Activated CD4-positive, alpha-beta T cell treated with anti-CD3 and anti-CD28 coated beads, Interleukin-10, Interleukin-2, amounts not matched to agents 100 ng/mL and 50 ng/mL, durations not matched to agents 16 hours and 8 hours (primary cell): ENCODE results near the gene DBNDD1.
"Not testable (repeated sequence)": the region's sequence is repeated elsewhere in the genome, so short reads cannot be mapped to it uniquely, and the experiment has no call there.

Source experiments
- DNase-seq: peaks from one replicate; pipeline ENCODE4 v3.0.0-alpha.2; 2020

The DBNDD1 gene

GRCh38 chr16:90010676-90011507 lies 8.4 kb downstream of the DBNDD1 start:
- no peak for DNase-seq

GRCh38 chr16:90009172-90009899 lies 9.9 kb downstream of the DBNDD1 start:
- no peak for DNase-seq

- peak; percentile 78 for DNase-seq
These were observed 10.5 kb downstream of the DBNDD1 start for GRCh38 chr16:90008708-90009145.

- DNase-seq, result not testable (repeated sequence)
These were observed 11.5 kb downstream of the DBNDD1 start for GRCh38 chr16:90007635-90008234.

GRCh38 chr16:90007015-90007414 lies 12.2 kb downstream of the DBNDD1 start:
- no peak for DNase-seq

- DNase-seq, result no peak
These were observed 13.1 kb downstream of the DBNDD1 start for GRCh38 chr16:90005956-90006663.

GRCh38 chr16:90004577-90004976 lies 14.7 kb downstream of the DBNDD1 start:
- DNase-seq, result no peak

- no peak for DNase-seq
These were observed 16.5 kb downstream of the DBNDD1 start for GRCh38 chr16:90002759-90003158.

- DNase-seq, result no peak
These were observed 17.3 kb downstream of the DBNDD1 start for GRCh38 chr16:90001761-90002503.

- no peak for DNase-seq
These were observed 18.4 kb downstream of the DBNDD1 start for GRCh38 chr16:90000733-90001427.

GRCh38 chr16:89999831-90000574 lies 19.3 kb downstream of the DBNDD1 start:
- no peak for DNase-seq

GRCh38 chr16:89996178-89996489 lies 23.1 kb downstream of the DBNDD1 start:
- DNase-seq, result no peak

- DNase-seq, result peak; percentile 71
These were observed 23.6 kb downstream of the DBNDD1 start for GRCh38 chr16:89995475-89996177.

- peak; percentile 71 for DNase-seq
These were observed 24.4 kb downstream of the DBNDD1 start for GRCh38 chr16:89994721-89995474.

GRCh38 chr16:89994389-89994720 lies 24.9 kb downstream of the DBNDD1 start:
- DNase-seq, result no peak

GRCh38 chr16:89993971-89994370 lies 25.3 kb downstream of the DBNDD1 start:
- DNase-seq, result no peak

- no peak for DNase-seq
These were observed 25.9 kb downstream of the DBNDD1 start for GRCh38 chr16:89993377-89993776.

- no peak for DNase-seq
These were observed 28.5 kb downstream of the DBNDD1 start for GRCh38 chr16:89990799-89991198.

GRCh38 chr16:89988951-89989350 lies 30.3 kb downstream of the DBNDD1 start:
- no peak for DNase-seq

- DNase-seq, result no peak
These were observed 32.1 kb downstream of the DBNDD1 start for GRCh38 chr16:89987169-89987568.
